Measurements from ENCODE around the gene ODAM. TPM values are rescaled to one million over a fixed set of nuclear protein-coding genes. Genes with fewer than 3 reads are reported as not detected.
"Not testable (repeated sequence)": the region's sequence is repeated elsewhere in the genome, so short reads cannot be mapped to it uniquely, and the experiment has no call there.

ODAM gene
- total RNA-seq, 1 experiment from 2014 or later: not detected

DNA sequence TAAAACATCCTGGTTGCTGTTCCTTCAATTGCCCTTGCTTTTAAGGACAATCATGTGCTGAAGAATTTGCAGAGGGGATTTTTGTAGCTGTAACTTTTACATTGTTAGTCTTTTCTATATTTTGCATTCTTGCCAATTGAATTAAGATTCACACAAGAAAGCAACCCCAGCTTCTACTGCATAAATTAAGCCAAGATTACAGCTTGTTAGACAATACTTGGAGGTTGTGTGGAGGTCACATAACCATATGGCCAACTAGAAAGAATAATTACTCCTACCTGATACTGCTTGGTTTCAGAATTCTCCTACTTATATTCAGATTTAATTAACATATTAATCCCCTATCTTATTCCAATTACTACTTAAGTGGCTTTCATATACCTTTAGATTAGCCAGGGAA lies 26.3 kb downstream of the ODAM start:
- not testable (repeated sequence) for H2BK5ac ChIP-seq (ENCODE audit: insufficient read length, low read length); H4K5ac ChIP-seq (ENCODE audit: insufficient read length, low read depth, low read length); H3K27me3 Mint-ChIP-seq (ENCODE audit: low read depth); H3T11ph ChIP-seq (ENCODE audit: low read length); H3K79me2 ChIP-seq (ENCODE audit: insufficient read depth, low read length); H3K27ac Mint-ChIP-seq; H3K14ac ChIP-seq (ENCODE audit: insufficient read depth, low read length); H3K56ac ChIP-seq (ENCODE audit: insufficient read length, low read depth, low read length); H2BK12ac ChIP-seq (ENCODE audit: insufficient read length, low read depth, low read length); H2AK5ac ChIP-seq (ENCODE audit: insufficient read length, low read length); H3K27me3 ChIP-seq (ENCODE audit: insufficient read depth, low read length); H2BK20ac ChIP-seq (ENCODE audit: low read depth, low read length, poor library complexity, severe bottlenecking); H4K20me1 ChIP-seq (ENCODE audit: control insufficient read depth, insufficient read depth, insufficient read length); H3K4me2 ChIP-seq (ENCODE audit: insufficient read depth, insufficient read length, low read length); H3K18ac ChIP-seq (ENCODE audit: insufficient read length, low read depth, low read length); H2BK15ac ChIP-seq (ENCODE audit: low read depth, low read length); H3K23me2 ChIP-seq (ENCODE audit: insufficient read length, low read depth, low read length, poor library complexity, severe bottlenecking); H3K23ac ChIP-seq (ENCODE audit: insufficient read length, low read depth, low read length); DNase-seq; H3K9me3 ChIP-seq (ENCODE audit: control insufficient read depth, low read depth, low read length); H3K79me1 ChIP-seq (ENCODE audit: insufficient read depth, low read depth, low read length, poor library complexity, severe bottlenecking); H4K8ac ChIP-seq (replicated peaks; ENCODE audit: insufficient read length, low read depth, low read length); H3K27ac ChIP-seq (ENCODE audit: insufficient read length, low read depth, low read length); H3K9ac ChIP-seq (ENCODE audit: extremely low read depth, insufficient read length, low read length); H3K4me1 Mint-ChIP-seq; H2AFZ ChIP-seq (ENCODE audit: low read length); H3K4ac ChIP-seq (ENCODE audit: low read depth, low read length); H3K4me1 ChIP-seq (ENCODE audit: insufficient read depth, low read length); H3K36me3 Mint-ChIP-seq (ENCODE audit: insufficient read depth in 1 of 3, low read depth in 3 of 3); H2BK120ac ChIP-seq (ENCODE audit: low read depth, low read length, poor library complexity, severe bottlenecking); H3K4me3 Mint-ChIP-seq; H4K91ac ChIP-seq (ENCODE audit: insufficient read length, low read depth, low read length); H3K9me3 Mint-ChIP-seq

Data from H9 (cell line).